Epidermal melanocyte (primary cell): ENCODE results near the gene NAA15.
"Not testable (repeated sequence)": the region's sequence is repeated elsewhere in the genome, so short reads cannot be mapped to it uniquely, and the experiment has no call there.

Source experiments
- DNase-seq: peaks from one replicate; pipeline ENCODE4 v3.0.0; 2011; ENCODE audit warnings: low spot score; ENCODE audit not compliant: insufficient read length

The NAA15 gene

GRCh38 chr4:139297001-139297410 lies 4.3 kb upstream of the NAA15 start:
- DNase-seq: no peak

DNA sequence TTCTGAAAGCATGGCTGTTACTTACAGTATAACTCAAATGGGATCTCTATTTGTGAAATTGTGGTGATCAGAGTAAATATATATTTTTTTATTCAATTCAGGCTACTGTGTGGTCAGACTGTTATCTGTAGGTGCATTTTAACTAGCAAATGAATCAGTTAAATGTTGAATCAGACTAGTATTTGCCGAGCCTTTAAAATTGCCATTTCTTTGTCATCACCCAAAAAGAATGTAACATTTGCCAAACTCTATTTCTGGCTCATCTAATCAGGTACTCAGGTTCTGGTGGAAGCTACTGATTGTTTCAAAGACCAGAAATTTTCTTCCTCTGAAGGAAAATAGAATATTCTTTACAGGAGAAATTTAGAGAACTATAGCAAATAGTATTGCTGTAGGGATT lies 1.8 kb upstream of the NAA15 start:
- DNase-seq: no peak

DNA sequence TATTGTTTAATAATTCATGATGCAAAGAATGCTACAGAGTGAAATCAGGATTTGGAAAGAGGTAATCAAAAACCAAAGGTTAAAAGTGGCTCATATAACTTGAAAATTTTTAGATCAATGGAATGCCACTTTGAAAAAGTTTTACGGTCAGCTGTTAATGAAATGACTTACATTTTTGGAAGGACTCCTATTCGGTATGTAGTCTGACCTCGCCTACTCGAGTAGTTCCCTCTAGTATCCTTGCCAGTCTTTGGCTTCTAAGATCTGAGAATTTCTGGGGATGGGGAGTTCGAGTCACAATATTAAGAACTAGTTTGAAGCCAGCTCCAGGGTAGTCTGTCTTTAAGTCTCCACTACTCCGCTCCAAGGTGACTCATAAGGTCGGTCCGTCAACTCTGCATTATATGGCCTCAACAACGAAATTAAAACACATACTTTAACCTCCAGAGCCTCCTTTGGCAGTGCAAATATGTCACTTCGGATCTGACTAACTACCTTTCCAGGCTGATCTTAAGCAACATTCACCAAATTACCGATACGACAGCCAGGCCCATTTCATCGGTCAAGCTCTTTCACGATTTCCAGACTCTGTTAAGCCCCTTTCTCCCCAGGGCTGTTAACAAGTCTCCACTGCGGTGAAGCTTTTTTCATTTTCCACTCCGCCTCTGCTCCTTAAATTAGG lies 733 bp upstream of the NAA15 start:
- DNase-seq: no peak

DNA sequence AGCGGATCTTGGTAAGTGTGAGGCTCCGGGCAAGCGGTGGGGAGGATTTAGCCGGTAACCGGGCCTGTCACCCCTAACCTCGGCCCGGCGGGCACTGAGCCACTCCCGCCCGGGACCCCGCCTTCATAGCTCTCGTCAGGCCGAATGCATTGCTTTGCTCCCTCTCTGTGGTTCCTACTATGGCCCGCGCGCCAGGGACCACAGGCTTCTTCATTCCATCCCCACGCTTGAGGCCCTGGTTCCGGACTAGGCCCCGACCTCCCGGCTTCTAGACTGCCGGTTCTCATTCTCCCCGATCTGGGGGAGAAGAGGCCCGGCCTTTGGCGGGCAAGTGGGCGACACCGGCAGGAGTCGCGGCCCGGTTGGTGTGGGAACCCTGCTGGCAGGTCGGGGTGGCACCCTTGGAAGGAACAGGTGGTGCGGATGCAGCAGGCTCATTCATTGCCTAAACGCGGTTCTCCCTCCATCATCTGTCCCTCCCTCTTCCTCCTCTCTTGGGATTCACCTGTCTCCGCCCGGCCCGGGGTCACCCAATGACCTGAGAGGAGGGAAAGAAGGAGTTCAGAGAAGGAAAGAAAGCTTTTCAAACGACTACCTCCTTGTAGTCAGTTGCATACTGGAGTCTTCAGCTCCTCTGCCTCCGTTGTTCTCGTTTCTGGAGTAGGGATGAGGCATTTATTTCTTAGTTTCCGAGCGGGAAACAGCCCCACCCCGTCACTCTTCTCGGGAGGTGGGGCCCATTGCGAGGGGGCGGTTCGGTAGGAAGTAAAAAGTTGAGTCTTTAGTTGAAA lies 711 bp downstream of the NAA15 start, which contains the start of gene NDUFC1:
NDUFC1 (minus strand) TSS at position 657 of the 791 bp plus-strand sequence. CDS start 6,679 bp downstream, outside the sequence.
- no peak for DNase-seq

GRCh38 chr4:139304920-139305319 lies 3.6 kb downstream of the NAA15 start:
- no peak for DNase-seq

DNA sequence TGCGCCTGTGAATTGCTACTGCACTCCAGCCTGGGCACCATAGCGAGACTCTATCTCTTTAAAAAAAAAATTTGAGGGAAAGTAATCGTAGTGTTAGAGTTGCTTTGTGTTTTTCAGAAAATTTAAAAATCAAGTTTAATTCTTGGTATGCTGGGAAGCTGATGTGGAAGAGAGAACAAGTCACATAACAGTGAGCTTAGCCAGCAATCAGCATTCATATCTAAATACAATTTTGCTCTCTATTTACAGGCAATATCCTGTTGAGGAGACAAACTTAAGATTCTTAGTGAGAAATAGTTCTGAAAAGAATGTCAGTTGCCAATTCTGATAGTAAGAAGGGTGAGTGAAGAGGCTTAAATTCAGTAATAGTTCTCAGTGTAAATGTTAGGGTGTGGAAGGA lies 10.6 kb downstream of the NAA15 start:
- no peak for DNase-seq

GRCh38 chr4:139312552-139313332 lies 11.4 kb downstream of the NAA15 start:
- no peak for DNase-seq

- DNase-seq: not testable (repeated sequence)
Measured at GRCh38 chr4:139313414-139313813, 12.1 kb downstream of the NAA15 start.

GRCh38 chr4:139314047-139314800 lies 12.9 kb downstream of the NAA15 start:
- DNase-seq: no peak

DNA sequence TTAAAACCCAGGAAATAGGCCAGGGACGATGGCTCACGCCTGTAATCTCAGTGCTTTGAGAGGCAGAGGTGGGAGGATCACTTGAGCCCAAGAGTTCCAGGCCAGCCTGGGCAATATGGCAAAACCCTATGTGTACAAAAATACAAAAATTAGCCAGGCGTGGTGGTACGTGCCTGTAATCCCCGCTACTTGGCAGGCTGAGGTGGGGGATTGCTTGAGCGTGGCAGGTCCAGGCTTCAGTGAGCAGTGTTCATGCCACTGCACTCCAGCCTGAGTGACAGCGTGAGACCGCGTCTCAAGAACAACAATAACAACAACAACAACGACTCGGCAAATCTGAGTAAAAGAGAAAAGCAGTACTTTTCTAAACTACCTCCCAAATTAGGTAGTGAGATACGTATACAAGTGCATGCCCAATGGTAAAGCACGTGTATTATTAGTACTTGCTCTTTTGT lies 13.9 kb downstream of the NAA15 start:
- DNase-seq: no peak

DNA sequence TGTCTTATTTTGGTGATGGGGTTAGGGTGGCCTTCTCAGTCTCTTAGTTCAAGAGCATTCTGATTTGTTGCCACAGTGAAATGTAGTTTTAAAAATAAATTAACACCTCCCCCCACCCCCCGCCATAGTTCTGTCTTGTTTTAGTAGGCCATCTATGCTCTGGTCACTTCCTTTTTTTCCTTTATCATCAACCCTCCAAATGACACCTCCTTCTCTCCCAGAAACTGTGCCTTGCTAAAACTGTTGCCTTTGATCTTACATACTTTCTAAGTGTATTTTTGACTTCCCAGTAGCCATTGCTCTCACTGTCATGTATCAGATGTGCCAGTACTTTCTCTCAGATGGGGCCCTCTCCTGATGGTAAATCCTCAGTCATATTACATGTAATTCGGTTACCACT lies 15.4 kb downstream of the NAA15 start:
- no peak for DNase-seq

DNA sequence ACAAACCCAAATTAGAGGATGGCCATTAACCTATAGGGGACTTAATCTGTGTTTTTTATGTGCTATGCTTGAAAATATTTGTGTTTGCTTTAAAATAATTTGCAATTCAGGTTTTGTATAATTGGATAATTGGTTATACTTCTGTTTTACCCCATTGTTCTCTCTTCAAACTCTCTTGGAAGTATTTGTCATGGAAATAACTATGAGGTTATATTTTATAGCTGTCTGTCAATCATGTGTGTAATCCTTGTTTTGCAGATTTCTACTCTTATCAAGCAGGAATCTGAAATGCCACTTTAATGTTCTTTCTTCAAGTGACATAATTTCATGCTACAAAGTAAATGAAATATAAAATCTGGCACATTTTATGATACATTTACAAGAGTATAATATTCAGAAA lies 16.3 kb downstream of the NAA15 start:
- DNase-seq: no peak

DNA sequence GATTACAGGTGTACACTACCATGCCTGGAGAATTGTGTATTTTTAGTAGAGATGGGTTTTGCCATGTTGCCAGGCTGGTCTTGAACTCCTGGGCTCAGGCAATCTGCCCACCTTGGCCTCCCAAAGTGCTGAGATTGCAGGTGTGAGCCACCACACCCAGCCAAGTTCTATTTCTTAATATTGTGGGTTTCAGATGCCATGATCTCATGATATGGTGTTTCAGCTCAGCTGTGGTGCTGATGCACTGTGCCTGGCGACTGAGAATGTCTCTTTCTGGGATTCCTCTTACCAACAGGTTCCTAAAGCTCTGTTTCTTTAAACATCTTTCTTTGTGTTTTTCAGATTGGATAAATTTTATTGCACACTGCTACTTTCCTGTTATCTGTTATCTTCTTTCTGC lies 18.3 kb downstream of the NAA15 start:
- no peak for DNase-seq

GRCh38 chr4:139322070-139322469 lies 20.8 kb downstream of the NAA15 start:
- DNase-seq: not testable (repeated sequence)

GRCh38 chr4:139322541-139322940 lies 21.2 kb downstream of the NAA15 start:
- DNase-seq: not testable (repeated sequence)

DNA sequence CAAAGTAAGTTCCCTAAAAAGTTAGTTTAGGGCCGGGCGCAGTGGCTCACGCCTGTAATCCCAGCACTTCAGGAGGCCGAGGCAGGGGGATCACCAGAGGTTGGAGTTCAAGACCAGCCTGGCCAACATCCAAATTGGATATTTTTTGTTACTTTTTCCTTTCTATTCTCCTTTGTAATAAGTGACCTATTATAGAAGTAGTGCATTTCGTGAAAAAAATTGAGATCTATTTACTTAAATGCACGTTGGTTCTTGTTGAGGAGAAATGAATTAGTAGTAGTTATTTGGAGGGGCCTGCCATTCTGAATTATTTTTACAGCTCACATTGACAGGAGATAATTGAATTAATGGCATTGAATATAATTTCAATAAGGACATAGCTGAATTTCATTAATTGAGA lies 23.3 kb downstream of the NAA15 start:
- DNase-seq: no peak

DNA sequence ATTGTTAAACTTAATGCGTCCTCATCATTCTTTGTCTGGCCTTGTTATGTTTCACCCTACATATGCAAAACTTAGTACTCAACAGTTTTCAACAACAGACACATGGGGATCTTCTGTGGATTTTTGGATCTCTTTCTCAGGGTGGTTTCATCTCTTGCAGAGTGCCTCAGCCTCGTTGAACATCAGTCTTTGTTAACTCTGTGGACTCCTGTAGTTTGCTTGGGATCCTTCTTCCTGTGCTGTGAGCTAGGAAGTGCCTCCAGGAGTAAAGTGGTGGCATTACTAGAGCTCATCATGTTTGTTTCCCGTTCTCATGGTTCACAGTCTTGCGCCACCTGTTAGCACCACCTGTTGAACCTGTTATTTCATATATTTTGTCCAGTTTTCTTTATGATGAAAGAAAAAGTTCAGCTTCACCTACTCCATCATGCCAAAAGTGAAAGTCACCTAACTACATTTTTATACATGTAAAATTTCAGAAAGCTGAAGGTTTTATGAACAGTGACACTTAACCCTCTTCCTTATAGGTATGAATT lies 28.4 kb downstream of the NAA15 start:
- no peak for DNase-seq

DNA sequence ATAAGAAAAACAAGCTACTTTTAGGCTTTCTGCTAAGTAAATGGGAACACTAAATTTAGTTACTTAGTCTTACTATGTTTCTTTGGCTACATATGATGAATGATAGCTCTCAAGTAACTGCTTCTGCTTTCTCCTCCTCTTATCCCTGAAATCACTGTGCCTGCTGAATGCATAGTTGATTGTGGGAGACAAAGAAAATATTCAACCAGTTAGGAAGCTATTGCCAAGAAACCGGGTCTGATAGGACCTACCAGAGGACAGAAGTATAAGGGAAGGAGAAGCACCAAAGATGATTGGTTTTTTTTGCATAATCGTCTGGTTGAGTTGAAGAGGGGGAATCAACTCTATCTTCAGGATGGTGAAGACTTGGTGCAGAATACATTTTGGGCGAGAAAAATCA lies 29.0 kb downstream of the NAA15 start:
- DNase-seq: no peak

DNA sequence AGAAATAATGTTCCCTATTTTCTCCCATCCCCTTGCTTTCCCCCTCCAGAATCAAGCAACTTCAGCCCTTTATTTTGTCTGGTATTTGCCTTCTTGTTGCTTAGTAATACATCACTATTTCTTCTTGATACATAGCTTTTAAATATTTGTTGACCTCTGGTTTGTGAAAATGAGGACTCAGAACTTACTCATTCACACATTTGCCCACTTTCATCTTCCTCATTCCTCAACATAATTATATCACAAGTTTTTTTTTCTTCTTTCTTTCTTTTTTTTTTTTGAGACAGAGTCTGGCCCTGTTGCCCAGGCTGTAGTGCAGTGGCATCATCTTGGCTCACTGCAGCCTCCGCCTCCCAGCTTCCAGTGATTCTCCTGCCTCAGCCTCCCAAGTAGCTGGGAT lies 29.9 kb downstream of the NAA15 start:
- no peak for DNase-seq

GRCh38 chr4:139333046-139333445 lies 31.7 kb downstream of the NAA15 start:
- no peak for DNase-seq

GRCh38 chr4:139337612-139338011 lies 36.3 kb downstream of the NAA15 start:
- no peak for DNase-seq
